GM18909 (cell line): Measurements from ENCODE around the gene RHOV.

Experiments used
- ATAC-seq: cut with Tn5 transposase; IDR thresholded peaks from one replicate; pipeline ENCODE4 v1.9.1; 2021; ENCODE audit warnings: mild to moderate bottlenecking; ENCODE audit not compliant: unreplicated experiment, poor library complexity

The RHOV gene

GRCh38 chr15:40906091-40906990 lies 32.3 kb upstream of the RHOV start:
- ATAC-seq = peak; percentile 66

- ATAC-seq = no peak
Measured at GRCh38 chr15:40904552-40905201, 30.6 kb upstream of the RHOV start.

- ATAC-seq = no peak
Measured at GRCh38 chr15:40902605-40903561, 28.8 kb upstream of the RHOV start.

GRCh38 chr15:40901053-40901443 lies 27.0 kb upstream of the RHOV start:
- no peak for ATAC-seq

- ATAC-seq = no peak
Measured at GRCh38 chr15:40900256-40901052, 26.4 kb upstream of the RHOV start.

- no peak for ATAC-seq
Measured at GRCh38 chr15:40899536-40900207, 25.6 kb upstream of the RHOV start.

GRCh38 chr15:40894681-40895448 lies 20.8 kb upstream of the RHOV start:
- peak; percentile 38 for ATAC-seq

- peak; percentile 86 for ATAC-seq
Measured at GRCh38 chr15:40893733-40894680, 20.0 kb upstream of the RHOV start, which contains the start of gene VPS18. VPS18 (plus strand) TSS chr15:40894450; CDS start chr15:40894769, 319 bp downstream.

GRCh38 chr15:40893019-40893670 lies 19.1 kb upstream of the RHOV start:
- ATAC-seq = no peak

- no peak for ATAC-seq
Measured at GRCh38 chr15:40892447-40893012, 18.5 kb upstream of the RHOV start.

- ATAC-seq = no peak
Measured at GRCh38 chr15:40891810-40892446, 17.9 kb upstream of the RHOV start.

- ATAC-seq = no peak
Measured at GRCh38 chr15:40891138-40891537, 17.1 kb upstream of the RHOV start.

GRCh38 chr15:40889112-40889511 lies 15.1 kb upstream of the RHOV start:
- ATAC-seq = no peak

GRCh38 chr15:40886586-40886985 lies 12.6 kb upstream of the RHOV start:
- no peak for ATAC-seq

- ATAC-seq = no peak
Measured at GRCh38 chr15:40881351-40881750, 7.3 kb upstream of the RHOV start.

GRCh38 chr15:40879609-40880008 lies 5.6 kb upstream of the RHOV start:
- ATAC-seq = no peak
